GM12878 (cell line): Measurements from ENCODE around the gene TGFBI. TPM values are rescaled to one million over a fixed set of nuclear protein-coding genes. Genes with fewer than 3 reads are reported as not detected.

ENCODE experiments used
- ATAC-seq: fragments of 200-7000 bp; cut with Tn5 transposase; 3 replicates; pipeline ENCODE4 v1.9.1; 2020; ENCODE audit warnings: mild to moderate bottlenecking, moderate library complexity
- BruUV-seq: library from RNA; stranded (reverse); fragments of 400-500 nt; replicated peaks from 2 replicates; lab custom pipeline; 2021; lab: Mats Ljungman, UMichigan
- CTCF ChIA-PET: fragments of 300-600 bp; sonication (Branson Sonifier 250); formaldehyde crosslinking; extraction: SDS; loops from one replicate; lab custom pipeline; 2021; ENCODE audit warnings: inconsistent platforms; lab: Yijun Ruan, JAX
- POLR2A ChIA-PET: fragments of 350-600 bp; formaldehyde crosslinking; extraction: SDS; loops from one replicate; lab custom pipeline; 2021; ENCODE audit warnings: inconsistent platforms; lab: Charles Lee
- RAD21 ChIA-PET: fragments of 300-600 bp; sonication (Branson Sonifier 250); formaldehyde crosslinking; loops from one replicate; lab custom pipeline; 2023; ENCODE audit warnings: antibody characterized with exemption; ENCODE audit not compliant: unreplicated experiment; lab: Charles Lee
- SMC1A ChIA-PET: fragments of 300-600 bp; sonication (Branson Sonifier 250); formaldehyde crosslinking; loops from one replicate; lab custom pipeline; 2023; ENCODE audit not compliant: unreplicated experiment, uncharacterized antibody; lab: Charles Lee
- DNase-seq: peaks from one replicate; pipeline ENCODE4 v3.0.0-alpha.2; 2011; ENCODE audit warnings: low read depth, low spot score
- FAIRE-seq: peaks from 3 replicates; lab custom pipeline; 2011; peaks lifted over from hg19 to GRCh38; lab: Jason Lieb, UNC
- H2AFZ ChIP-seq: 2 replicates; pipeline ENCODE4 v1.6.0; 2011; ENCODE audit warnings: low read depth, low read length, control low read depth; ENCODE audit not compliant: control insufficient read depth
- H3K27ac ChIP-seq: 2 replicates; pipeline ENCODE4 v1.5.1; 2011; ENCODE audit warnings: control low read depth; ENCODE audit not compliant: control insufficient read depth, insufficient read depth
- H3K27me3 ChIP-seq, 2 experiments: replicated peaks in 1 of 2; 2 replicates each; pipeline versions ENCODE4 v1.6.0 to v1.6.1; 2011; ENCODE audit warnings: low read length in 1 of 2; ENCODE audit not compliant: control insufficient read depth in 2 of 2, insufficient read depth in 2 of 2
- H3K36me3 ChIP-seq, 2 experiments: 2 replicates each; pipeline ENCODE4 v1.5.1; 2011; ENCODE audit warnings: low read length in 1 of 2; ENCODE audit not compliant: control insufficient read depth in 2 of 2, insufficient read depth in 2 of 2
- H3K4me1 ChIP-seq: 2 replicates; pipeline ENCODE4 v1.6.1; 2011; ENCODE audit warnings: mild to moderate bottlenecking, low read length, moderate library complexity, mixed read lengths; ENCODE audit not compliant: control insufficient read depth, insufficient read depth
- H3K4me2 ChIP-seq: 2 replicates; pipeline ENCODE4 v1.6.0; 2011; ENCODE audit warnings: control low read depth; ENCODE audit not compliant: control insufficient read depth, insufficient read depth
- H3K4me3 ChIP-seq: fragments of 200-600 bp; sonication (generic); 2 replicates; pipeline ENCODE4 v1.5.1; 2016
- H3K79me2 ChIP-seq: 2 replicates; pipeline ENCODE4 v1.6.0; 2011; ENCODE audit warnings: low read length; ENCODE audit not compliant: control insufficient read depth, insufficient read depth
- H3K9ac ChIP-seq: 2 replicates; pipeline ENCODE4 v1.8.0; 2011; ENCODE audit warnings: low read length, control low read depth, mixed read lengths; ENCODE audit not compliant: control insufficient read depth, insufficient read depth
- H3K9me3 ChIP-seq: replicated peaks from 3 replicates; pipeline ENCODE4 v1.5.1; 2011; ENCODE audit warnings: mild to moderate bottlenecking, low read length; ENCODE audit not compliant: control insufficient read depth, insufficient read depth
- H4K20me1 ChIP-seq: 2 replicates; pipeline ENCODE4 v1.6.0; 2011; ENCODE audit not compliant: control insufficient read depth, insufficient read depth
- EED ChIP-seq: sonication (generic); IDR thresholded peaks from 2 replicates; pipeline ENCODE4 v1.6.1; 2016; ENCODE audit warnings: antibody characterized with exemption, low read depth
- PKNOX1 ChIP-seq: fragments of 450-650 bp; IDR thresholded peaks from 2 replicates; pipeline ENCODE4 v1.6.1; 2016; ENCODE audit warnings: mild to moderate bottlenecking
- SMARCA5 ChIP-seq: fragments of 450-650 bp; IDR thresholded peaks from 2 replicates; pipeline ENCODE4 v1.6.1; 2017; ENCODE audit warnings: mild to moderate bottlenecking
- SREBF2 ChIP-seq: IDR thresholded peaks from 2 replicates; pipeline ENCODE4 v1.6.1; 2012; ENCODE audit warnings: mild to moderate bottlenecking, low read length
- ZNF217 ChIP-seq: fragments of 450-650 bp; IDR thresholded peaks from 2 replicates; pipeline ENCODE4 v1.6.1; 2017; ENCODE audit warnings: antibody characterized with exemption, mild to moderate bottlenecking
- WGBS: methylation state at CpG from one replicate; pipeline ENCODE4 v1.1.6; 2016; ENCODE audit warnings: low lambda C conversion rate; ENCODE audit not compliant: insufficient replicate concordance, insufficient coverage; ENCODE audit errors: missing lambda C conversion rate; 5-methylcytosine and 5-hydroxymethylcytosine counted together
- in situ Hi-C: fragments of 300-500 bp; cut with MboI; formaldehyde crosslinking; loops from 9 replicates; pipeline ENCODE4 v1.14.3; 2018; ENCODE audit warnings: mixed read lengths
- intact Hi-C: fragments of 100-400 bp; cut with micrococcal nuclease; formaldehyde crosslinking; loops from one replicate; pipeline ENCODE4 v1.14.2; 2022; ENCODE audit not compliant: unreplicated experiment
- polyA plus RNA-seq, 11 experiments: library from polyadenylated mRNA; depleted of rRNA in 4 of 11; unstranded in 6 of 11; stranded (reverse) in 5 of 11; fragments of >200 nt; fragmentation: Nextera tagmentation in 4 of 11; fragmentation: Illumina TruSeq in 1 of 11; extraction: Ambion mirVana in 4 of 11; extraction: Trizol in 1 of 11; gene quantifications; 1 replicate in 1 of 11; 2 replicates in 10 of 11; pipeline versions ENCODE4 v1.2.1 to v1.2.3, GENCODE V29; 2011 to 2016; ENCODE audit warnings: inconsistent platforms in 2 of 11, missing spikeins in 2 of 11, low read depth in 1 of 11
- total RNA-seq, 4 experiments: library from RNA; depleted of rRNA in 3 of 4; stranded (reverse); fragments of >200 nt in 3 of 4; fragmentation: Illumina TruSeq in 1 of 4; extraction: Trizol in 1 of 4; gene quantifications; 2 replicates each; pipeline versions ENCODE4 v1.2.1 to v1.2.3, GENCODE V29; 2013 to 2021
- TF ChIP-seq, protein P1 (sequence below): IDR thresholded peaks from 2 replicates; pipeline ENCODE4 v1.6.1; 2011; ENCODE audit warnings: borderline replicate concordance, low read depth, mild to moderate bottlenecking, moderate library complexity, low read length; ENCODE audit not compliant: insufficient read depth, poor library complexity, severe bottlenecking
- TF ChIP-seq, protein P2 (sequence below): IDR thresholded peaks from 2 replicates; pipeline ENCODE4 v1.6.1; 2012; ENCODE audit warnings: low read length, inconsistent platforms

Gene TGFBI
- total and polyA plus RNA-seq, 10 of the 15 experiments (the other 5 are each of a cell fraction or from before 2014, with no cell fraction given): 0.12 to 1.8 (median 0.19) TPM

DNA sequence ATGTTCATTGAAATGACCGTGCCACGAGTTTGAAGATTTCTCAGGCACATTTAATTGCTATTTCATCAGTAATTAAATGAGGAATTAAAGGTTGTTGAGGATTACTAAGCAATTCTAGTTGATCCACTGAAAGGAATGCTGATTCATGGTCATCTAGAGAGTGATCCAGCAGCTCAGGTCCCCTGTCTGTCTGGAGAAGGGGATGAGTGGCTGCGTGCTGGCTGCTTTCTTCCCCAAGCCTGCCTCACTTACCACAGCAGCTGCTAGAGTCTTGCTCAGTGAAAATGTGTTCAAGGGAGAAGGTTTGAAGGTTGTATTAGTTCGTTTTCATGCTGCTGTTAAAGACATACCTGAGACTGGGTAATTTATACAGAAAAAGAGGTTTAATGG, 7.8 kb upstream of the TGFBI start:
- in situ Hi-C loops: no loop called here
- H3K4me2 ChIP-seq: no peak overlapping the region
- CTCF ChIA-PET: no interaction called here

DNA sequence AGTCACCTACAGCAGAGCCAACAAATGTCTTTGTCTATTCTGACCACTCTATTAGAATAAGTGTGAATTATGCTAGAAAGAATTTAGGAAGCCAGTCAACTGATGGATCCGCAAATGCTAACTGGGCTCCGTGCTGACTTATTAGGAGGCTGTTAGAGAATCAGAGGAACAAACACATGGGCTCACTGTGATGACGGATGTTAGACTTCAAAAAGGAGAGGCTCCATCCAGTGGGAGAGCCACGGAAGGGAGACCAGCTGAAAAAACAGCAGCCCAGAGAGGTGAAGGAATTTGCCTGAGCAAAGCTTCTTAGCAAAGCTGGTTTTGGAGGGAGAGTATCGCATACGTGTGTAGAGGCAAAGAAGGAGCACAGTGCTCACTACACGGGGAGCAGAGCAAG, 5.8 kb upstream of the TGFBI start:
- ChIA-PET CTCF (interaction anchor here (1.3 kb wide), 1 partner anchor 9 kb away, joined by 3 read pairs; no protein-coding TSS in a partner anchor), SMC1A (no interaction called here), POLR2A (no interaction called here), RAD21 (no interaction called here)
- no peak overlapping the region for H3K27ac ChIP-seq
- no peaks in the 10 kb centered on the region for H3K9me3 ChIP-seq
- no TSS peak for BruUV-seq
- WGBS: 58% methylated on average over 7 of the region's 7 CpGs
- intact Hi-C loops (no loop called here), in situ Hi-C loops (no loop called here)
- H3K27me3 ChIP-seq: peaks cover 0 to 5% of the 10 kb centered on the region in 2 experiments; a peak in 2 of 4 replicates
- no peak for DNase-seq
- no peak overlapping the region for H3K4me3 ChIP-seq
- no peaks in the 10 kb centered on the region for H3K79me2 ChIP-seq
- no peaks in the 10 kb centered on the region for H3K36me3 ChIP-seq
- FAIRE-seq: no peak
- no peak overlapping the region for H2AFZ ChIP-seq
- H4K20me1 ChIP-seq: no peaks in the 10 kb centered on the region; the same call in 1 of the 2 replicates
- no peaks in the 10 kb centered on the region for H3K4me1 ChIP-seq
- no peak overlapping the region for H3K4me2 ChIP-seq
- H3K9ac ChIP-seq: no peak overlapping the region
- ATAC-seq: no peak
- TF ChIP-seq, protein P1, sequence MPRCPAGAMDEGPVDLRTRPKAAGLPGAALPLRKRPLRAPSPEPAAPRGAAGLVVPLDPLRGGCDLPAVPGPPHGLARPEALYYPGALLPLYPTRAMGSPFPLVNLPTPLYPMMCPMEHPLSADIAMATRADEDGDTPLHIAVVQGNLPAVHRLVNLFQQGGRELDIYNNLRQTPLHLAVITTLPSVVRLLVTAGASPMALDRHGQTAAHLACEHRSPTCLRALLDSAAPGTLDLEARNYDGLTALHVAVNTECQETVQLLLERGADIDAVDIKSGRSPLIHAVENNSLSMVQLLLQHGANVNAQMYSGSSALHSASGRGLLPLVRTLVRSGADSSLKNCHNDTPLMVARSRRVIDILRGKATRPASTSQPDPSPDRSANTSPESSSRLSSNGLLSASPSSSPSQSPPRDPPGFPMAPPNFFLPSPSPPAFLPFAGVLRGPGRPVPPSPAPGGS: no peak
- TF ChIP-seq EED (no peak), PKNOX1 (no peak), SREBF2 (no peak), SMARCA5 (no peak), ZNF217 (no peak)
- TF ChIP-seq, protein P2, sequence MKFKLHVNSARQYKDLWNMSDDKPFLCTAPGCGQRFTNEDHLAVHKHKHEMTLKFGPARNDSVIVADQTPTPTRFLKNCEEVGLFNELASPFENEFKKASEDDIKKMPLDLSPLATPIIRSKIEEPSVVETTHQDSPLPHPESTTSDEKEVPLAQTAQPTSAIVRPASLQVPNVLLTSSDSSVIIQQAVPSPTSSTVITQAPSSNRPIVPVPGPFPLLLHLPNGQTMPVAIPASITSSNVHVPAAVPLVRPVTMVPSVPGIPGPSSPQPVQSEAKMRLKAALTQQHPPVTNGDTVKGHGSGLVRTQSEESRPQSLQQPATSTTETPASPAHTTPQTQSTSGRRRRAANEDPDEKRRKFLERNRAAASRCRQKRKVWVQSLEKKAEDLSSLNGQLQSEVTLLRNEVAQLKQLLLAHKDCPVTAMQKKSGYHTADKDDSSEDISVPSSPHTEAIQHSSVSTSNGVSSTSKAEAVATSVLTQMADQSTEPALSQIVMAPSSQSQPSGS: no peak

More for the DNA sequence above, 7.8 kb upstream of the TGFBI start:
- DNase-seq: no peak
- Histone ChIP-seq H3K79me2 (no peaks in the 10 kb centered on the region), H3K4me3 (no peak overlapping the region), H3K27me3 (peaks cover 0 to 5% of the 10 kb centered on the region in 2 experiments; a peak in 2 of 4 replicates), H3K9ac (no peak overlapping the region), H3K9me3 (no peaks in the 10 kb centered on the region), H2AFZ (no peak overlapping the region), H3K27ac (no peak overlapping the region), H4K20me1 (no peaks in the 10 kb centered on the region; the same call in 1 of the 2 replicates), H3K4me1 (no peaks in the 10 kb centered on the region), H3K36me3 (no peaks in the 10 kb centered on the region)
- SMC1A ChIA-PET: no interaction called here
- TF ChIP-seq, protein P1: no peak
- RAD21 ChIA-PET: no interaction called here
- 21% methylated on average over 4 of the region's 4 CpGs for WGBS
- POLR2A ChIA-PET: no interaction called here
- no peak for ATAC-seq
- no peak for FAIRE-seq
- intact Hi-C loops: no loop called here
- no TSS peak for BruUV-seq
